Prostate gland (tissue), 2 donors: ENCODE results near the gene IREB2.

Experiments used
- POLR2A ChIP-seq: fragments of 450-650 bp; IDR thresholded peaks from one replicate; pipeline ENCODE4 v1.6.1; 2016; ENCODE audit warnings: antibody characterized with exemption, mild to moderate bottlenecking
- POLR2AphosphoS5 ChIP-seq: sonication (generic); formaldehyde crosslinking; IDR thresholded peaks from one replicate; pipeline ENCODE4 v1.6.1; 2017; ENCODE audit warnings: antibody characterized with exemption
- TF ChIP-seq, protein P1 (sequence below), 4 experiments: fragments of 200-600 bp in 2 of 4; fragments of 450-650 bp in 2 of 4; sonication (generic) in 2 of 4; IDR thresholded peaks; 1 replicate in 3 of 4; 2 replicates in 1 of 4; pipeline ENCODE4 v1.5.1; 2016 to 2019; ENCODE audit warnings: antibody characterized with exemption in 4 of 4, mild to moderate bottlenecking in 2 of 4, moderate library complexity in 2 of 4

GRCh38 chr15:78432664-78433063, 5.4 kb upstream of the IREB2 start:
- TF ChIP-seq POLR2A (no peak), POLR2AphosphoS5 (no peak)
- TF ChIP-seq, protein P1, sequence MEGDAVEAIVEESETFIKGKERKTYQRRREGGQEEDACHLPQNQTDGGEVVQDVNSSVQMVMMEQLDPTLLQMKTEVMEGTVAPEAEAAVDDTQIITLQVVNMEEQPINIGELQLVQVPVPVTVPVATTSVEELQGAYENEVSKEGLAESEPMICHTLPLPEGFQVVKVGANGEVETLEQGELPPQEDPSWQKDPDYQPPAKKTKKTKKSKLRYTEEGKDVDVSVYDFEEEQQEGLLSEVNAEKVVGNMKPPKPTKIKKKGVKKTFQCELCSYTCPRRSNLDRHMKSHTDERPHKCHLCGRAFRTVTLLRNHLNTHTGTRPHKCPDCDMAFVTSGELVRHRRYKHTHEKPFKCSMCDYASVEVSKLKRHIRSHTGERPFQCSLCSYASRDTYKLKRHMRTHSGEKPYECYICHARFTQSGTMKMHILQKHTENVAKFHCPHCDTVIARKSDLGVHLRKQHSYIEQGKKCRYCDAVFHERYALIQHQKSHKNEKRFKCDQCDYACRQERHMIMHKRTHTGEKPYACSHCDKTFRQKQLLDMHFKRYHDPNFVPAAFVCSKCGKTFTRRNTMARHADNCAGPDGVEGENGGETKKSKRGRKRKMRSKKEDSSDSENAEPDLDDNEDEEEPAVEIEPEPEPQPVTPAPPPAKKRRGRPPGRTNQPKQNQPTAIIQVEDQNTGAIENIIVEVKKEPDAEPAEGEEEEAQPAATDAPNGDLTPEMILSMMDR (IDR thresholded peaks at IDR 0.05), result no peak
